Gastrocnemius medialis (tissue), 4 donors: ENCODE measurements around the gene AKTIP.

Experiments
- CTCF ChIP-seq, 5 experiments: fragments of 450-650 bp in 3 of 5; fragments of 200-600 bp in 2 of 5; sonication (generic) in 2 of 5; IDR thresholded peaks in 4 of 5; conservative IDR thresholded peaks in 1 of 5; 1 replicate in 4 of 5; 2 replicates in 1 of 5; pipeline ENCODE4 v1.5.1; 2016 to 2019; ENCODE audit warnings: antibody characterized with exemption in 5 of 5, mild to moderate bottlenecking in 3 of 5, moderate library complexity in 3 of 5
- POLR2A ChIP-seq, 2 donors: fragments of 450-650 bp; IDR thresholded peaks; one replicate each; pipeline ENCODE4 v1.6.1; 2017; ENCODE audit warnings: antibody characterized with exemption in 2 of 2, mild to moderate bottlenecking in 2 of 2, moderate library complexity in 2 of 2

GRCh38 chr16:53495325-53495724 lies 7.7 kb downstream of the AKTIP start:
- TF ChIP-seq POLR2A (IDR thresholded peaks at IDR 0.05) = no peak
- TF ChIP-seq CTCF (IDR thresholded peaks at IDR 0.05 in 4 of 5, conservative IDR thresholded peaks at IDR 0.05 in 1 of 5) = no peak
